BLaER1 (cell line): ENCODE results near the gene NEDD9.

Source experiments
- H3K27ac ChIP-seq: shearing (Covaris generic); formaldehyde crosslinking; 2 replicates; pipeline ENCODE4 v1.8.1; 2022
- H3K27me3 ChIP-seq: shearing (Covaris generic); formaldehyde crosslinking; 2 replicates; pipeline ENCODE4 v1.8.1; 2022
- H3K36me3 ChIP-seq: shearing (Covaris generic); formaldehyde crosslinking; 2 replicates; pipeline ENCODE4 v1.8.1; 2022
- H3K4me1 ChIP-seq: shearing (Covaris generic); formaldehyde crosslinking; 2 replicates; pipeline ENCODE4 v1.8.1; 2022
- H3K4me2 ChIP-seq: shearing (Covaris generic); formaldehyde crosslinking; 2 replicates; pipeline ENCODE4 v1.8.1; 2022
- H3K4me3 ChIP-seq: shearing (Covaris generic); formaldehyde crosslinking; 2 replicates; pipeline ENCODE4 v1.8.1; 2022
- H3K9ac ChIP-seq: shearing (Covaris generic); formaldehyde crosslinking; 2 replicates; pipeline ENCODE4 v1.8.1; 2022
- H3K9me3 ChIP-seq: shearing (Covaris generic); formaldehyde crosslinking; 2 replicates; pipeline ENCODE4 v1.8.1; 2022
- H4K20me1 ChIP-seq: shearing (Covaris generic); formaldehyde crosslinking; 2 replicates; pipeline ENCODE4 v1.8.1; 2022
- Cebpa-rat ChIP-seq: shearing (Covaris generic); IDR thresholded peaks from 2 replicates; pipeline ENCODE4 v1.8.1; 2022

NEDD9 gene

DNA sequence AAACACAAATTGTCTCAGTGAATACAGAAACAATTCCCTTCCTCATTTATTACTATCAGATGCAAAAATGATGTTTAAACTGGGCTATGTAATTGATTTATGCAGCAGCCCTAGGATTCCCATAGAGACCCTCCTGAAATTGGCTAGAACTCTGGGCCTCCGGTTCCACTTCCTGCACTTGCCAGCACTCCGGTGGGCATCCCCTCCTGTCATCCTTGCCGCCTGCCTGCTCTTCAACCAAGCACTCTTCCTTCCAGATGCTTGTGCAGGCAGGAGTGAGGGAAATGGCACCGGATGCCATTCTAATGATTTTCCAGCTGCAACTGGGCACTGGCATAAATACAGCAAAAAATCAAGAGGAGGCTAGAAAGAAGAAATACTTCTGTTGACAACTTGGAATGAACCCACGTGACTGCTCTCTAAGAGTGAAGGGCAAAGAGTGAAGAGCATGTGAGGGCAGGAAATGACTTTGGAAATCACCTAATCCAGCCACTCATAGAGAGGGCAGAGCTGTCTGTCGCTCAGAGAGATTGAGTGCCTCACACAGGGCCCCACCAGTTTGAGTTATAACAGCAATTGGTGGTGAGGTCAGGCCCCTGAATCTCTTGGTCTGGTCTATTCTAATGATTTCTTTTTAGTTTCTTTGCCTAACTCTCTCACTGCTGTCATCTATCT lies 3.7 kb upstream of the NEDD9 start:
- Histone ChIP-seq H3K4me1 (peaks cover 35% of the 10 kb centered on the region), H3K4me3 (no peak overlapping the region), H3K27me3 (no peaks in the 10 kb centered on the region), H3K4me2 (no peak overlapping the region), H3K9ac (no peak overlapping the region), H3K9me3 (no peaks in the 10 kb centered on the region), H3K36me3 (no peaks in the 10 kb centered on the region), H4K20me1 (no peaks in the 10 kb centered on the region), H3K27ac (no peak overlapping the region)
- no peak for TF ChIP-seq Cebpa-rat

DNA sequence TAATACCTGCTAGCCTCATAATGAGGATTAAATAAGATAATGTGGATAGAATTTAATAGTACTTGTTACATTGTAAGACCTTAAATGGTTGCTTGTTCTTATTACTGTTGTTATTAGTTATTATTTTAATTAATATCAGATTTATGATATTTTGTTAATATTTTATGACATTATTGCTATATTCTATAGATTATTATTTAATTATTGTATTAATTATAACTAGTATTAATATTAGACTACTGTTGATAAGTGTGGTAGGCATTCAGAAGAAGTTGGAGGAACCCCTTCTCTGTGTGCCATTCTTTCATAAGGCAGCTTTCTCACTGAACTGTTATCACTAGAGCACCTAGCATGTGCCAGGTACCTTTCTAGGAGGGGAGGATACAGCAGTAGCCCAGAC lies 2.6 kb upstream of the NEDD9 start:
- no peaks in the 10 kb centered on the region for H3K36me3 ChIP-seq
- no peaks in the 10 kb centered on the region for H3K27me3 ChIP-seq
- no peak overlapping the region for H3K27ac ChIP-seq
- no peak overlapping the region for H3K4me3 ChIP-seq
- H3K9me3 ChIP-seq, result no peaks in the 10 kb centered on the region
- H3K9ac ChIP-seq, result no peak overlapping the region
- peaks cover 27% of the 10 kb centered on the region for H3K4me1 ChIP-seq
- H4K20me1 ChIP-seq, result no peaks in the 10 kb centered on the region
- no peak for TF ChIP-seq Cebpa-rat
- no peak overlapping the region for H3K4me2 ChIP-seq

DNA sequence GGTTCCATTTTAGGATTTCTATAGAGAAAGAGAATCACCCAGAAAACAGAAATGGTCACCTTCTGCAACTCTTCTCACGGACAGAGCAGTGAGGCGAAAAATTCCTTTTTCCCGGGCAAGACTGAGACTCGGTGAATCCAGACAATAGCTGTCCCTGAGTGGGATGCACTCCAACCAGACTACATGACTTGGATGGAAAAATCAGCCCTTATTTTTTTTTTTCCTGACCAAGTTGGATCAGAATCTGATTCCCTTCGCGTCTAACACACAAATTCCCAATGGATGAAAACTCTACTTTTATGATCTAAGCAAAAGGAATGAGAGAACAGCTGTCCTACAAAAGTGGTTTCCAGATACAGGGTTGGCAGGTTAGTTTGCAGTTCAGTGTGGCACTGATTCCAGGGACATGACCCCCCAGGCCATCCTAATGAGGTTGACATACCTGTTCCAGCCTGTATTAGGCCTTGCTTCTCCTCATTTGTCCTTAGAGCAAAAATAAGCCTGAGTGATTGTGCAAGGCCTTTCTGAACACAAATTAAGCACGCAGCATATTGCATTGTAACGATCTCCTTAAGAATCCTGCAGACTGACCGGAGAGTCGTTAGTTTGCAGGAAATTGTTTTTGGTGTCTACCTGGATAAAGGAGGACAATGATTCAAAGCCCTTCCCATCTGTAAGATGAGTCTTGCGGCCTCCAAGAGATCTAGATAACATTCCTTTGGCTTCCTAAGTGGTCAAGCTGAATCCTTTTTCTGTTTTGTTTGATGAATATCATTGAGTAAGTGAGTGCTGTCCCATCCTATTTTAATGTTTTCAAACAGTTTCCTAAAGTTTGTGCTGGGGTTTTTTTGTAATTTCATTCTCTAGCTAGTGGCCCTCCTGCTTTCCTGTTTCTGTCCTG lies 1.5 kb upstream of the NEDD9 start:
- peak overlapping the region; percentile 83 for H3K4me2 ChIP-seq
- no peak overlapping the region for H3K4me3 ChIP-seq
- no peak for TF ChIP-seq Cebpa-rat
- peaks cover 17% of the 10 kb centered on the region for H3K4me1 ChIP-seq
- no peaks in the 10 kb centered on the region for H3K9me3 ChIP-seq
- H3K27ac ChIP-seq, result no peak overlapping the region
- no peaks in the 10 kb centered on the region for H3K27me3 ChIP-seq
- no peaks in the 10 kb centered on the region for H4K20me1 ChIP-seq
- no peak overlapping the region for H3K9ac ChIP-seq
- no peaks in the 10 kb centered on the region for H3K36me3 ChIP-seq

DNA sequence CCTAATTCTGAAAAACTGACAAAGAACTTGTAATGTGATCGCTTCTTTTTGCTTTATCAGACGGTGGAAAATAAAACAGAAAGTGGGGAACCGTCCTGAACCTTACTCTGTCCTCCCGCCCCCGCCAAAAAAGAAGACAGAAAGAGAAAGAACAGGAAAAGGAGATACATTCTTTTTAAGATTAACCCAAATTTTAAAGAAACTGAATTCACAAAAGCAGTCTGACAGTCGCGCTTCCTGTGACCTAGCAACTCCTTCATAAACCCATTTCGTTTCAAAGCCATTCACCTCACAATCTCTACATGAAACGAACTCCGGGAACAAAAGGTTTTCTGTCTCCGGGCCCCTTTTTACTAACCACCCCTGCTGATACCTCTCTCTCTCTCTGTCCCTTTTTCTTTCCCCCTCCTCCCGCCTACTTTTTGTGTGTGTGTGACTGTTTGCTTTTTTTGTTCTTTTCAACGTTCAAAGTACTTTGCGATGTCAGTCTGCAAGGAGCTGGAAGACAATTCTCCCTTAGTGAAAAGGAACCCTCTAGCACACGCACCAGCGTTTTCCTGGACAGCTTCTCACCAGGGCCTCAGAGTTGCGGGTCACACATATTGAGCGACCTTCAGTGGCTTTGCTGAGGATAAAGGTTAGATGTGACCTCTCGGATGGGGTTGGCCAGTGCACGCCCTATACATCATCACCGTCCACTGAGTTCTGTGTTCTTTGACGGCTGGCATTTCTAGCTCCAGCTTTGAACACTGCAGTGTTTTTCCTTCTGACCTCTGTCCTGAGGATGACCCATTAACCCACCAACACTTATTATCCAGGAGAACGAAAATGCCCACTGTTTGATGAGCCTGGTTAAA lies 530 bp upstream of the NEDD9 start:
- no peaks in the 10 kb centered on the region for H3K27me3 ChIP-seq
- no peak for TF ChIP-seq Cebpa-rat
- H3K9ac ChIP-seq, result peak overlapping the region; percentile 76
- H3K4me3 ChIP-seq, result peak overlapping the region; percentile 66
- no peaks in the 10 kb centered on the region for H3K9me3 ChIP-seq
- H3K4me1 ChIP-seq, result peaks cover 17% of the 10 kb centered on the region
- H4K20me1 ChIP-seq, result no peaks in the 10 kb centered on the region
- H3K27ac ChIP-seq, result peak overlapping the region; percentile 70; the same call in 1 of the 2 replicates
- peak overlapping the region; percentile 83 for H3K4me2 ChIP-seq
- H3K36me3 ChIP-seq, result no peaks in the 10 kb centered on the region

DNA sequence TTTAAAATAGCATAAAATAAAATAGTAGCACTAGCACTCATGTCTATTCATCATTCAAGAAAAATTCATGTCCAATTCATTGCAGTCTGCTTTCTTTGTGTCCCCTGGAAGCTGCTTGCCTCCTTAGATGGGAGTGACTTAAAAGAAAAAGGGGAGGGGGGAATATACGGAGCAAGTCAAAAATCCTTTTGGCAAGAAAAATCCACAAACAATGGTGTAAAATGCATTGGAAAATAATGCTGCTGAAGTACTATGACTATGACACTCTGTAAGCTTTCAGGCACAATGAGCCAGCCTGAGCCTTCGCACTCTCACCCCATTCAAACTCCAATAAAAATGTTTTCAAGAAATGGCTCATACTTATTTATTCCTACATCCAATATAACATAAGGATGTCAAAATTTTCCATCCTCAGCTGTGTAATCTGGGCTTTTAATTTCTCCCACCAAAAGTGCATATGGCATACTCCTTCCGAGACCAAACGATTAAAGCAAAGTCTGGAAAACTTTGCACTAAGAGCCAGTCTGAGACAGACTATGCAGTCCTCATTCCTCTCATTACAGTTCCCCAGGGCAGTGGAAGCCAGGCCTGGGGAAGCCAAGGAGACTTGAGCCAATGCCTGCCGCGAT lies 790 bp downstream of the NEDD9 start:
- H3K4me3 ChIP-seq, result peak overlapping the region; percentile 66
- no peaks in the 10 kb centered on the region for H3K9me3 ChIP-seq
- no peak overlapping the region; the same call in 1 of the 2 replicates for H3K9ac ChIP-seq
- H3K27ac ChIP-seq, result no peak overlapping the region
- no peaks in the 10 kb centered on the region for H3K36me3 ChIP-seq
- peaks cover 17% of the 10 kb centered on the region for H3K4me1 ChIP-seq
- H3K4me2 ChIP-seq, result peak overlapping the region; percentile 83
- no peaks in the 10 kb centered on the region for H3K27me3 ChIP-seq
- TF ChIP-seq Cebpa-rat, result no peak
- no peaks in the 10 kb centered on the region for H4K20me1 ChIP-seq

DNA sequence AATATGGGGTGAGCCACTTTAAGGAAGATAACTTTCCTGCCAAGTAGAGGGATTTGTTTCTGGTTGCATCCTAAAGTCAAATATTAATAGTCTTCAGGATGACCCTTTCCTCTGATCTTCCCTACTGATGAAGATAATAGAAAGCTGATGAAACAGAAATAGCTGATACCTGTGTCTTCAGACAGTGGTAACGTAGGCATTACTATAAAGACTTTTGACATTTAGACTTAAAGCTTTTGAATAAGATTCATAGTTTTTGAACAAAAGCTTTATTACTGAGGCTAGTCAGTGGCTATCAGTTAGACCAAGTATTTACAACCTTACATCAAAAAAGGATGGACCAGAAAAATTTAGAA lies 1.4 kb downstream of the NEDD9 start:
- Histone ChIP-seq H3K27me3 (no peaks in the 10 kb centered on the region), H3K4me2 (no peak overlapping the region), H4K20me1 (no peaks in the 10 kb centered on the region), H3K4me3 (no peak overlapping the region), H3K27ac (no peak overlapping the region), H3K36me3 (no peaks in the 10 kb centered on the region), H3K4me1 (peaks cover 17% of the 10 kb centered on the region), H3K9me3 (no peaks in the 10 kb centered on the region), H3K9ac (no peak overlapping the region)
- no peak for TF ChIP-seq Cebpa-rat

DNA sequence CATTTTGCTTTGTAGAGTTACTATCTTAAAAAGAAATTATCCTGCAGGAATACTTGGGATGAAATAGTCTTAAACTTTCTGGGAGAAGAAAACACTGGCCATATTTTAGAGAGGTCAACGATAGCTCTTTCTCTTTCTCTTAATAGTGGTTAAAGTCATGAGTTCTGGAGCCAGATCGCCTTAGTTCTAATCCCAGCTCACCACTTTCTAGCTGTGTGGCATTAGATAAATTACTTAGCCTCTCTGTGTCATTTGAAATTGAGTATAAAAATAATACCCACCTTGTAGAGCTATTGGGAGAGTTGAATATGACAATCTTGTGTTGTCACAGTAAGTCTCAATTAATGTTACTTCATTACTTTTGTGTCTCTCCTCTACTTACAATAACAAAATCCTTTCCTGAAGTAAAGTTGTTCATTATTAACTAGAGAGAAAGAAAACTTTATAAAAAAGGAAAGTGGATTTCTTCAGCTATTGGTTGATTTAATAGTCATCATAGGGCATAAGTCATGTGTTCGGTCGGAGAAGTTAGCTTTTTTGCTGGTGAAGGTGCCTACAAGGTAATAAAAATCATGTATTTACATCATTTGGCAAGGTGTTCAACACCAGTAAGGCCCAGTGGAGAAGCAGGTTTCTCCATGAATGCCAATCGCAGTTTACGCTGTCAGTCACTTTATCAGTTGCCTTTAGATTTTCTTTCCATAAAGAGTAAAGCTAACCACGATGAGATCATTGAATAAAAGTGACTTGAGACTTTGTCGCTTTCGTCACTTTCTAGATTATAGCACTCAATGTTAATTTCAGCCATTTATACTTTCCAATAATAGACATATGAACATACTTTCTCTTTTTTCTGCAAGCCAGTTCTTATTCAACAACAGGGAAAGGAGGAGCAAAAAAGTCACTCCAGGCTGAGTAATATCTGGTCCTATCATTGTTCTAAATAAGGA lies 2.0 kb downstream of the NEDD9 start:
- Histone ChIP-seq H3K4me1 (peaks cover 17% of the 10 kb centered on the region), H3K27me3 (no peaks in the 10 kb centered on the region), H3K4me3 (no peak overlapping the region), H3K27ac (no peak overlapping the region), H3K9me3 (0 out of 2 replicates have a peak, but pooled peaks cover 3% of the 10 kb centered on the region), H3K4me2 (no peak overlapping the region), H3K36me3 (no peaks in the 10 kb centered on the region), H4K20me1 (no peaks in the 10 kb centered on the region), H3K9ac (no peak overlapping the region)
- no peak for TF ChIP-seq Cebpa-rat

DNA sequence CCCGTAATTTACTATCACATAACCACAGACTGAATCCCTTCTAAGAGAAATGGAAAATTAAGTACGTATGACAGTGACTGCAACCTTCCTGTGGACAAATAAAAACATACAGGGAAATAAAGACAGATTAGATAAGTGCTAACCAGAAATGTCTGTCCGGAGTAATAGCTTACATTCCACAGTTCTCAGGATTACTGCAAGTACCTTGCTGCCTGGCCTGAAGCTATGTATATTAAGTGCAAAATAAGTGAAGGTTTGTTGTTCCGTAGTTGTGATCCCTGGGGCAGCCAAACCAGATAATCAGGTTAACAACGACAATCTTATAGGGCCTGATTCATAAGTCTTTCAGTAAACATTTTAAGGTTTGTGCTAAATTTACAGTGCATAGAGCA lies 2.8 kb downstream of the NEDD9 start:
- peaks cover 24% of the 10 kb centered on the region for H3K4me1 ChIP-seq

More for the DNA sequence above, 2.8 kb downstream of the NEDD9 start:
- H4K20me1 ChIP-seq, result no peaks in the 10 kb centered on the region
- no peak overlapping the region for H3K9ac ChIP-seq
- no peak overlapping the region for H3K27ac ChIP-seq
- no peaks in the 10 kb centered on the region for H3K27me3 ChIP-seq
- 0 out of 2 replicates have a peak, but pooled peaks cover 3% of the 10 kb centered on the region for H3K9me3 ChIP-seq
- no peak overlapping the region for H3K4me3 ChIP-seq
- no peak overlapping the region for H3K4me2 ChIP-seq
- TF ChIP-seq Cebpa-rat, result no peak
- no peaks in the 10 kb centered on the region for H3K36me3 ChIP-seq
